IPS-18a (cell line): ENCODE results near the gene CCDC102A.
"Not testable (repeated sequence)": the region's sequence is repeated elsewhere in the genome, so short reads cannot be mapped to it uniquely, and the experiment has no call there.

Experiments
- H3K27ac ChIP-seq: one replicate; pipeline ENCODE4 v1.5.1; 2013; ENCODE audit warnings: low read length
- H3K27me3 ChIP-seq: one replicate; pipeline ENCODE4 v1.6.1; 2013; ENCODE audit warnings: mild to moderate bottlenecking, low read length; ENCODE audit not compliant: control insufficient read depth, insufficient read depth
- H3K36me3 ChIP-seq: one replicate; pipeline ENCODE4 v1.6.1; 2013; ENCODE audit warnings: low read depth, low read length; ENCODE audit not compliant: control insufficient read depth
- H3K4me1 ChIP-seq: one replicate; pipeline ENCODE4 v1.6.1; 2013; ENCODE audit warnings: low read depth, low read length; ENCODE audit not compliant: control insufficient read depth
- H3K4me3 ChIP-seq: one replicate; pipeline ENCODE4 v1.5.1; 2013; ENCODE audit warnings: low read length
- H3K9ac ChIP-seq: one replicate; pipeline ENCODE4 v1.6.1; 2013; ENCODE audit warnings: mild to moderate bottlenecking, low read length, moderate library complexity
- H3K9me3 ChIP-seq: one replicate; pipeline ENCODE4 v1.6.1; 2013; ENCODE audit warnings: low read depth, low read length; ENCODE audit not compliant: control insufficient read depth

CCDC102A gene

GRCh38 chr16:57502048-57502775 lies 34.2 kb downstream of the CCDC102A start:
- Histone ChIP-seq H3K27me3 (no peaks in the 10 kb centered on the region), H3K4me1 (no peaks in the 10 kb centered on the region)

GRCh38 chr16:57501492-57501891 lies 34.9 kb downstream of the CCDC102A start:
- Histone ChIP-seq H3K9ac (no peak overlapping the region), H3K4me1 (no peaks in the 10 kb centered on the region), H3K9me3 (no peaks in the 10 kb centered on the region), H3K36me3 (no peaks in the 10 kb centered on the region), H3K27me3 (no peaks in the 10 kb centered on the region), H3K4me3 (no peak overlapping the region), H3K27ac (no peak overlapping the region)

More at GRCh38 chr16:57502048-57502775, 34.2 kb downstream of the CCDC102A start:
- Histone ChIP-seq H3K27ac (no peak overlapping the region), H3K9ac (no peak overlapping the region), H3K4me3 (no peak overlapping the region), H3K9me3 (no peaks in the 10 kb centered on the region), H3K36me3 (no peaks in the 10 kb centered on the region)

- Histone ChIP-seq H3K36me3 (no peaks in the 10 kb centered on the region), H3K4me1 (no peaks in the 10 kb centered on the region), H3K27ac (no peak overlapping the region), H3K9ac (no peak overlapping the region), H3K9me3 (no peaks in the 10 kb centered on the region), H3K27me3 (no peaks in the 10 kb centered on the region), H3K4me3 (no peak overlapping the region)
These were observed 35.7 kb downstream of the CCDC102A start for GRCh38 chr16:57500578-57501111.

- not testable (repeated sequence) for H3K36me3 ChIP-seq, H3K9ac ChIP-seq, H3K27me3 ChIP-seq, H3K27ac ChIP-seq, H3K4me3 ChIP-seq, H3K9me3 ChIP-seq, H3K4me1 ChIP-seq
These were observed 36.4 kb downstream of the CCDC102A start for GRCh38 chr16:57499941-57500340.

- no peak overlapping the region for H3K27ac ChIP-seq
- H3K36me3 ChIP-seq, result no peaks in the 10 kb centered on the region
- no peaks in the 10 kb centered on the region for H3K27me3 ChIP-seq
- no peak overlapping the region for H3K4me3 ChIP-seq
- H3K9ac ChIP-seq, result no peak overlapping the region
- H3K9me3 ChIP-seq, result no peaks in the 10 kb centered on the region
- no peaks in the 10 kb centered on the region for H3K4me1 ChIP-seq
These were observed 38.3 kb downstream of the CCDC102A start for GRCh38 chr16:57498031-57498430.

- no peak overlapping the region for H3K4me3 ChIP-seq
- H3K36me3 ChIP-seq, result no peaks in the 10 kb centered on the region
- no peaks in the 10 kb centered on the region for H3K4me1 ChIP-seq
- no peaks in the 10 kb centered on the region for H3K9me3 ChIP-seq
- H3K9ac ChIP-seq, result no peak overlapping the region
- H3K27ac ChIP-seq, result no peak overlapping the region
- H3K27me3 ChIP-seq, result no peaks in the 10 kb centered on the region
These were observed 39.2 kb downstream of the CCDC102A start for GRCh38 chr16:57497121-57497520.

- Histone ChIP-seq H3K36me3 (no peaks in the 10 kb centered on the region), H3K27me3 (no peaks in the 10 kb centered on the region), H3K9ac (no peak overlapping the region), H3K4me3 (no peak overlapping the region), H3K9me3 (no peaks in the 10 kb centered on the region), H3K4me1 (no peaks in the 10 kb centered on the region), H3K27ac (no peak overlapping the region)
These were observed 42.6 kb downstream of the CCDC102A start for GRCh38 chr16:57493767-57494166.

GRCh38 chr16:57489229-57489628 lies 47.1 kb downstream of the CCDC102A start:
- Histone ChIP-seq H3K9ac (no peak overlapping the region), H3K36me3 (no peaks in the 10 kb centered on the region), H3K27me3 (peaks cover 11% of the 10 kb centered on the region), H3K4me1 (no peaks in the 10 kb centered on the region), H3K4me3 (no peak overlapping the region), H3K27ac (no peak overlapping the region), H3K9me3 (no peaks in the 10 kb centered on the region)

GRCh38 chr16:57486858-57487834 lies 49.2 kb downstream of the CCDC102A start:
- Histone ChIP-seq H3K27ac (no peak overlapping the region), H3K27me3 (peaks cover 11% of the 10 kb centered on the region), H3K9ac (no peak overlapping the region), H3K36me3 (no peaks in the 10 kb centered on the region), H3K9me3 (no peaks in the 10 kb centered on the region), H3K4me3 (no peak overlapping the region), H3K4me1 (no peaks in the 10 kb centered on the region)

GRCh38 chr16:57485916-57486857 lies 50.2 kb downstream of the CCDC102A start, which contains the start of gene DOK4:
DOK4 (minus strand) TSS chr16:57486493; CDS start chr16:57479507, 6,986 bp downstream.
- H3K9ac ChIP-seq, result no peak within 1 kb of the TSS

More at GRCh38 chr16:57485916-57486857, 50.2 kb downstream of the CCDC102A start, which contains the start of gene DOK4:
- H3K27me3 ChIP-seq, result peaks cover 11% of the 10 kb centered on the region
- no peaks in the 10 kb centered on the region for H3K9me3 ChIP-seq
- H3K4me3 ChIP-seq, result peak within 1 kb of the TSS; percentile 78
- no peaks in the 10 kb centered on the region for H3K4me1 ChIP-seq
- no peak within 1 kb of the TSS for H3K27ac ChIP-seq
- no peaks in the 10 kb centered on the region for H3K36me3 ChIP-seq
